WTC11 (cell line): ENCODE data around the gene SLC25A23. TPM values are rescaled to one million over a fixed set of nuclear protein-coding genes. Genes with fewer than 3 reads are reported as not detected.

Experiments
- ATAC-seq: fragments of 200-7000 bp; cut with Tn5 transposase; 2 replicates; pipeline ENCODE4 v1.10.0; 2021; ENCODE audit warnings: mild to moderate bottlenecking, moderate library complexity
- CTCF ChIA-PET: fragments of 300-600 bp; sonication (Branson Sonifier 250); formaldehyde crosslinking; loops from one replicate; lab custom pipeline; 2021; ENCODE audit warnings: antibody characterized with exemption; lab: Charles Lee
- POLR2A ChIA-PET: fragments of 350-600 bp; sonication (Branson Sonifier 250); formaldehyde crosslinking; loops from one replicate; lab custom pipeline; 2021; ENCODE audit warnings: antibody characterized with exemption; lab: Charles Lee
- DNase-seq: peaks from one replicate; pipeline ENCODE4 v3.0.0; 2021; ENCODE audit warnings: low spot score
- H3K27ac Mint-ChIP-seq: 2 replicates; pipeline ENCODE4 v1.8.0; 2021; ENCODE audit warnings: mixed read lengths
- H3K27me3 Mint-ChIP-seq: 2 replicates; pipeline ENCODE4 v1.8.0; 2021; ENCODE audit warnings: low read depth, mild to moderate bottlenecking, moderate library complexity, mixed read lengths
- H3K36me3 Mint-ChIP-seq: 2 replicates; pipeline ENCODE4 v1.8.0; 2021; ENCODE audit warnings: mixed read lengths
- H3K4me1 Mint-ChIP-seq: 2 replicates; pipeline ENCODE4 v1.8.0; 2022; ENCODE audit warnings: mixed read lengths
- H3K4me3 Mint-ChIP-seq: 2 replicates; pipeline ENCODE4 v1.8.0; 2021; ENCODE audit warnings: mild to moderate bottlenecking, moderate library complexity, mixed read lengths
- H3K9me3 Mint-ChIP-seq: 2 replicates; pipeline ENCODE4 v1.8.0; 2021; ENCODE audit warnings: mixed read lengths
- CBFB ChIP-seq: sonication (generic); formaldehyde crosslinking; IDR thresholded peaks from 2 replicates; pipeline ENCODE4 v1.8.1; 2022; ENCODE audit warnings: mild to moderate bottlenecking, low read depth, missing genetic modification reagents
- CREM ChIP-seq: sonication (generic); formaldehyde crosslinking; IDR thresholded peaks from 2 replicates; pipeline ENCODE4 v1.8.1; 2022; ENCODE audit warnings: mild to moderate bottlenecking, missing genetic modification reagents, moderate library complexity
- EMX1 ChIP-seq: fragments of 250-450 bp; sonication (Bioruptor Pico); IDR thresholded peaks from 2 replicates; pipeline ENCODE4 v1.8.0; 2021; ENCODE audit warnings: mild to moderate bottlenecking
- FOXJ3 ChIP-seq: sonication (generic); formaldehyde crosslinking; IDR thresholded peaks from 2 replicates; pipeline ENCODE4 v1.9.0; 2021; ENCODE audit warnings: missing genetic modification reagents, mild to moderate bottlenecking, borderline replicate concordance
- FOXP1 ChIP-seq: sonication (generic); formaldehyde crosslinking; IDR thresholded peaks from 2 replicates; pipeline ENCODE4 v1.8.0; 2022; ENCODE audit warnings: missing genetic modification reagents, mild to moderate bottlenecking, moderate library complexity, borderline replicate concordance
- MYBL2 ChIP-seq: sonication (generic); formaldehyde crosslinking; IDR thresholded peaks from 2 replicates; pipeline ENCODE4 v1.8.1; 2023; ENCODE audit warnings: mild to moderate bottlenecking, moderate library complexity, missing genetic modification reagents
- NR2C2 ChIP-seq: sonication (generic); formaldehyde crosslinking; IDR thresholded peaks from 2 replicates; pipeline ENCODE4 v1.8.0; 2022; ENCODE audit warnings: mild to moderate bottlenecking, missing genetic modification reagents
- RELA ChIP-seq: sonication (generic); formaldehyde crosslinking; IDR thresholded peaks from 2 replicates; pipeline ENCODE4 v1.8.1; 2022; ENCODE audit warnings: missing genetic modification reagents, mild to moderate bottlenecking, borderline replicate concordance
- SMAD4 ChIP-seq: sonication (generic); formaldehyde crosslinking; IDR thresholded peaks from 2 replicates; pipeline ENCODE4 v1.8.0; 2022; ENCODE audit warnings: mild to moderate bottlenecking, missing genetic modification reagents
- SP1 ChIP-seq: sonication (generic); formaldehyde crosslinking; conservative IDR thresholded peaks from 2 replicates; pipeline ENCODE4 v1.8.1; 2022; ENCODE audit warnings: missing genetic modification reagents
- TCF7 ChIP-seq: sonication (generic); formaldehyde crosslinking; IDR thresholded peaks from 2 replicates; pipeline ENCODE4 v1.8.0; 2022; ENCODE audit warnings: mild to moderate bottlenecking, low read depth, missing genetic modification reagents, moderate library complexity
- TEAD1 ChIP-seq: sonication (generic); formaldehyde crosslinking; IDR thresholded peaks from 2 replicates; pipeline ENCODE4 v1.8.0; 2022; ENCODE audit warnings: mild to moderate bottlenecking, missing genetic modification reagents
- ZBTB21 ChIP-seq: sonication (generic); formaldehyde crosslinking; IDR thresholded peaks from 2 replicates; pipeline ENCODE4 v1.8.1; 2023; ENCODE audit warnings: mild to moderate bottlenecking, missing genetic modification reagents, borderline replicate concordance
- ZNF263 ChIP-seq: sonication (generic); formaldehyde crosslinking; IDR thresholded peaks from 2 replicates; pipeline ENCODE4 v1.8.1; 2022; ENCODE audit warnings: low read depth, mild to moderate bottlenecking, moderate library complexity, missing genetic modification reagents
- total RNA-seq: library from RNA; stranded (reverse); gene quantifications from 3 replicates; pipeline ENCODE4 v1.2.3, GENCODE V29; 2021
- TF ChIP-seq, protein P1 (sequence below): sonication (generic); formaldehyde crosslinking; IDR thresholded peaks from 2 replicates; pipeline ENCODE4 v1.8.0; 2023; ENCODE audit warnings: mild to moderate bottlenecking, missing genetic modification reagents
- TF ChIP-seq, protein P2 (sequence below): sonication (generic); formaldehyde crosslinking; conservative IDR thresholded peaks from 2 replicates; pipeline ENCODE4 v1.8.1; 2023; ENCODE audit warnings: mild to moderate bottlenecking, low read depth, missing genetic modification reagents, moderate library complexity
- TF ChIP-seq, protein P3 (sequence below): sonication (generic); formaldehyde crosslinking; IDR thresholded peaks from 2 replicates; pipeline ENCODE4 v1.8.1; 2023; ENCODE audit warnings: mild to moderate bottlenecking, missing genetic modification reagents, borderline replicate concordance
- TF ChIP-seq, protein P4 (sequence below): sonication (generic); formaldehyde crosslinking; IDR thresholded peaks from 2 replicates; pipeline ENCODE4 v1.8.1; 2023; ENCODE audit warnings: mild to moderate bottlenecking, missing genetic modification reagents
- TF ChIP-seq, protein P5 (sequence below): sonication (generic); formaldehyde crosslinking; IDR thresholded peaks from 2 replicates; pipeline ENCODE4 v1.8.1; 2022; ENCODE audit warnings: mild to moderate bottlenecking, moderate library complexity, missing genetic modification reagents
- TF ChIP-seq, protein P6 (sequence below): fragments of 250-450 bp; sonication (Bioruptor Pico); IDR thresholded peaks from 2 replicates; pipeline ENCODE4 v2.1.2; 2022; ENCODE audit warnings: mild to moderate bottlenecking, moderate library complexity

Gene SLC25A23
- total RNA-seq, 1 experiment from 2014 or later = 63.6 TPM

DNA sequence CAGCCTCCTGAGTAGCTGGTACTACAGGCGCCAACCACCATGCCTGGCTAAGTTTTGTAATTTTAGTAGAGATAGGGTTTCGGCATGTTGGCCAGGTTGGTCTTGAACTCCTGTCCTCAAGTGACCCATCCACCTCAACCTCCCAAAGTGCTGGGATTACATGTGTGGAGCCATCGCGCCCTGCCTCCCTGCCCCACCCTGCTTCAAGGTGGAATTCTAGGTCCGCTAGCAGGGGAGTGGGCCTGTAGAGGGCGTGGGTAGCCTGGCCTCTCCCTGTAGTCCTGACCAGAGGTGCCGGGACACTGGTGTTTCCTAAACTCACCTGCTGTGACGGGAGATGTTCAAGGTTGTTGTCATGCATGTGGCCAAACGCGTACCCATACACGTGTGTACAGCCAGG is 26.4 kb downstream of the SLC25A23 start (continued):
- TF ChIP-seq, protein P1, sequence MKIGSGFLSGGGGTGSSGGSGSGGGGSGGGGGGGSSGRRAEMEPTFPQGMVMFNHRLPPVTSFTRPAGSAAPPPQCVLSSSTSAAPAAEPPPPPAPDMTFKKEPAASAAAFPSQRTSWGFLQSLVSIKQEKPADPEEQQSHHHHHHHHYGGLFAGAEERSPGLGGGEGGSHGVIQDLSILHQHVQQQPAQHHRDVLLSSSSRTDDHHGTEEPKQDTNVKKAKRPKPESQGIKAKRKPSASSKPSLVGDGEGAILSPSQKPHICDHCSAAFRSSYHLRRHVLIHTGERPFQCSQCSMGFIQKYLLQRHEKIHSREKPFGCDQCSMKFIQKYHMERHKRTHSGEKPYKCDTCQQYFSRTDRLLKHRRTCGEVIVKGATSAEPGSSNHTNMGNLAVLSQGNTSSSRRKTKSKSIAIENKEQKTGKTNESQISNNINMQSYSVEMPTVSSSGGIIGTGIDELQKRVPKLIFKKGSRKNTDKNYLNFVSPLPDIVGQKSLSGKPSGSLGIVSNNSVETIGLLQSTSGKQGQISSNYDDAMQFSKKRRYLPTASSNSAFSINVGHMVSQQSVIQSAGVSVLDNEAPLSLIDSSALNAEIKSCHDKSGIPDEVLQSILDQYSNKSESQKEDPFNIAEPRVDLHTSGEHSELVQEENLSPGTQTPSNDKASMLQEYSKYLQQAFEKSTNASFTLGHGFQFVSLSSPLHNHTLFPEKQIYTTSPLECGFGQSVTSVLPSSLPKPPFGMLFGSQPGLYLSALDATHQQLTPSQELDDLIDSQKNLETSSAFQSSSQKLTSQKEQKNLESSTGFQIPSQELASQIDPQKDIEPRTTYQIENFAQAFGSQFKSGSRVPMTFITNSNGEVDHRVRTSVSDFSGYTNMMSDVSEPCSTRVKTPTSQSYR (CRISPR knock-in tag) = no peak
- no peak for TF ChIP-seq ZNF263
- TF ChIP-seq MYBL2 = no peak
- TF ChIP-seq, protein P2, sequence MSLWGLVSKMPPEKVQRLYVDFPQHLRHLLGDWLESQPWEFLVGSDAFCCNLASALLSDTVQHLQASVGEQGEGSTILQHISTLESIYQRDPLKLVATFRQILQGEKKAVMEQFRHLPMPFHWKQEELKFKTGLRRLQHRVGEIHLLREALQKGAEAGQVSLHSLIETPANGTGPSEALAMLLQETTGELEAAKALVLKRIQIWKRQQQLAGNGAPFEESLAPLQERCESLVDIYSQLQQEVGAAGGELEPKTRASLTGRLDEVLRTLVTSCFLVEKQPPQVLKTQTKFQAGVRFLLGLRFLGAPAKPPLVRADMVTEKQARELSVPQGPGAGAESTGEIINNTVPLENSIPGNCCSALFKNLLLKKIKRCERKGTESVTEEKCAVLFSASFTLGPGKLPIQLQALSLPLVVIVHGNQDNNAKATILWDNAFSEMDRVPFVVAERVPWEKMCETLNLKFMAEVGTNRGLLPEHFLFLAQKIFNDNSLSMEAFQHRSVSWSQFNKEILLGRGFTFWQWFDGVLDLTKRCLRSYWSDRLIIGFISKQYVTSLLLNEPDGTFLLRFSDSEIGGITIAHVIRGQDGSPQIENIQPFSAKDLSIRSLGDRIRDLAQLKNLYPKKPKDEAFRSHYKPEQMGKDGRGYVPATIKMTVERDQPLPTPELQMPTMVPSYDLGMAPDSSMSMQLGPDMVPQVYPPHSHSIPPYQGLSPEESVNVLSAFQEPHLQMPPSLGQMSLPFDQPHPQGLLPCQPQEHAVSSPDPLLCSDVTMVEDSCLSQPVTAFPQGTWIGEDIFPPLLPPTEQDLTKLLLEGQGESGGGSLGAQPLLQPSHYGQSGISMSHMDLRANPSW (CRISPR knock-in tag) = no peak
- TF ChIP-seq EMX1 (CRISPR knock-in tag) = no peak
- no peak for TF ChIP-seq TEAD1 (CRISPR knock-in tag)
- TF ChIP-seq, protein P3, sequence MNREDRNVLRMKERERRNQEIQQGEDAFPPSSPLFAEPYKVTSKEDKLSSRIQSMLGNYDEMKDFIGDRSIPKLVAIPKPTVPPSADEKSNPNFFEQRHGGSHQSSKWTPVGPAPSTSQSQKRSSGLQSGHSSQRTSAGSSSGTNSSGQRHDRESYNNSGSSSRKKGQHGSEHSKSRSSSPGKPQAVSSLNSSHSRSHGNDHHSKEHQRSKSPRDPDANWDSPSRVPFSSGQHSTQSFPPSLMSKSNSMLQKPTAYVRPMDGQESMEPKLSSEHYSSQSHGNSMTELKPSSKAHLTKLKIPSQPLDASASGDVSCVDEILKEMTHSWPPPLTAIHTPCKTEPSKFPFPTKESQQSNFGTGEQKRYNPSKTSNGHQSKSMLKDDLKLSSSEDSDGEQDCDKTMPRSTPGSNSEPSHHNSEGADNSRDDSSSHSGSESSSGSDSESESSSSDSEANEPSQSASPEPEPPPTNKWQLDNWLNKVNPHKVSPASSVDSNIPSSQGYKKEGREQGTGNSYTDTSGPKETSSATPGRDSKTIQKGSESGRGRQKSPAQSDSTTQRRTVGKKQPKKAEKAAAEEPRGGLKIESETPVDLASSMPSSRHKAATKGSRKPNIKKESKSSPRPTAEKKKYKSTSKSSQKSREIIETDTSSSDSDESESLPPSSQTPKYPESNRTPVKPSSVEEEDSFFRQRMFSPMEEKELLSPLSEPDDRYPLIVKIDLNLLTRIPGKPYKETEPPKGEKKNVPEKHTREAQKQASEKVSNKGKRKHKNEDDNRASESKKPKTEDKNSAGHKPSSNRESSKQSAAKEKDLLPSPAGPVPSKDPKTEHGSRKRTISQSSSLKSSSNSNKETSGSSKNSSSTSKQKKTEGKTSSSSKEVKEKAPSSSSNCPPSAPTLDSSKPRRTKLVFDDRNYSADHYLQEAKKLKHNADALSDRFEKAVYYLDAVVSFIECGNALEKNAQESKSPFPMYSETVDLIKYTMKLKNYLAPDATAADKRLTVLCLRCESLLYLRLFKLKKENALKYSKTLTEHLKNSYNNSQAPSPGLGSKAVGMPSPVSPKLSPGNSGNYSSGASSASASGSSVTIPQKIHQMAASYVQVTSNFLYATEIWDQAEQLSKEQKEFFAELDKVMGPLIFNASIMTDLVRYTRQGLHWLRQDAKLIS = no peak
- no peak for TF ChIP-seq SMAD4 (CRISPR knock-in tag)
- no peak for TF ChIP-seq ZBTB21 (CRISPR knock-in tag)
- TF ChIP-seq, all 79 proteins: peak for 0

DNA sequence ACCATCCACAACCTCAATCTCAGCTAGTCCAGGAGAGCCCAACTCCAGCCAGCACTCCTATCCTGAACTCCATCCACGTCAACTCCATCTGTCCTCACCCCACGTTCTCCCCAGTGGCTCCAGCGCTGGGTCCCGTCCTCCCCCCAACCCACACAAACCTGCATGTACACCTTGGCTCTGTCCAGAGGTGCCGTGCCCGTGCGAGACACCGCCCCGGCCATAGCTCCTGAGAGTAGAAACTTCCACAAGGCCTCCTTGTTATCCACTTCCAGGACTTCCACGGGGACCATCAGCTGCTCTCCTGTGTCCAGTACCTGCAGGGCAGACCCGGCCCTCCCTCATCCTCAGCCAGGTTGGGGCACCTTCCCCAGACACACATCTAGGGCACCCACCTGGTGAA is 27.7 kb downstream of the SLC25A23 start:
- POLR2A ChIA-PET = no interaction called here
- TF ChIP-seq, protein P4, sequence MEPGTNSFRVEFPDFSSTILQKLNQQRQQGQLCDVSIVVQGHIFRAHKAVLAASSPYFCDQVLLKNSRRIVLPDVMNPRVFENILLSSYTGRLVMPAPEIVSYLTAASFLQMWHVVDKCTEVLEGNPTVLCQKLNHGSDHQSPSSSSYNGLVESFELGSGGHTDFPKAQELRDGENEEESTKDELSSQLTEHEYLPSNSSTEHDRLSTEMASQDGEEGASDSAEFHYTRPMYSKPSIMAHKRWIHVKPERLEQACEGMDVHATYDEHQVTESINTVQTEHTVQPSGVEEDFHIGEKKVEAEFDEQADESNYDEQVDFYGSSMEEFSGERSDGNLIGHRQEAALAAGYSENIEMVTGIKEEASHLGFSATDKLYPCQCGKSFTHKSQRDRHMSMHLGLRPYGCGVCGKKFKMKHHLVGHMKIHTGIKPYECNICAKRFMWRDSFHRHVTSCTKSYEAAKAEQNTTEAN (CRISPR knock-in tag) = no peak
- no peak for TF ChIP-seq FOXJ3 (CRISPR knock-in tag)
- TF ChIP-seq, protein P5, sequence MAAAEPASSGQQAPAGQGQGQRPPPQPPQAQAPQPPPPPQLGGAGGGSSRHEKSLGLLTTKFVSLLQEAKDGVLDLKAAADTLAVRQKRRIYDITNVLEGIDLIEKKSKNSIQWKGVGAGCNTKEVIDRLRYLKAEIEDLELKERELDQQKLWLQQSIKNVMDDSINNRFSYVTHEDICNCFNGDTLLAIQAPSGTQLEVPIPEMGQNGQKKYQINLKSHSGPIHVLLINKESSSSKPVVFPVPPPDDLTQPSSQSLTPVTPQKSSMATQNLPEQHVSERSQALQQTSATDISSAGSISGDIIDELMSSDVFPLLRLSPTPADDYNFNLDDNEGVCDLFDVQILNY (CRISPR knock-in tag) = no peak
- TF ChIP-seq, protein P6, sequence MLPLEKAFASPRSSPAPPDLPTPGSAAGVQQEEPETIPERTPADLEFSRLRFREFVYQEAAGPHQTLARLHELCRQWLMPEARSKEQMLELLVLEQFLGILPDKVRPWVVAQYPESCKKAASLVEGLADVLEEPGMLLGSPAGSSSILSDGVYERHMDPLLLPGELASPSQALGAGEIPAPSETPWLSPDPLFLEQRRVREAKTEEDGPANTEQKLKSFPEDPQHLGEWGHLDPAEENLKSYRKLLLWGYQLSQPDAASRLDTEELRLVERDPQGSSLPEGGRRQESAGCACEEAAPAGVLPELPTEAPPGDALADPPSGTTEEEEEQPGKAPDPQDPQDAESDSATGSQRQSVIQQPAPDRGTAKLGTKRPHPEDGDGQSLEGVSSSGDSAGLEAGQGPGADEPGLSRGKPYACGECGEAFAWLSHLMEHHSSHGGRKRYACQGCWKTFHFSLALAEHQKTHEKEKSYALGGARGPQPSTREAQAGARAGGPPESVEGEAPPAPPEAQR (CRISPR knock-in tag) = no peak
- no peak for TF ChIP-seq FOXP1 (CRISPR knock-in tag)
- TF ChIP-seq NR2C2 (CRISPR knock-in tag) = no peak
- no peak for TF ChIP-seq CBFB (CRISPR knock-in tag)
- TF ChIP-seq CREM (CRISPR knock-in tag) = no peak
- no peak for TF ChIP-seq TCF7 (CRISPR knock-in tag)
- TF ChIP-seq, protein P3 = no peak
- TF ChIP-seq SP1 (CRISPR knock-in tag) = no peak
- no peak for TF ChIP-seq RELA (CRISPR knock-in tag)

More for the DNA sequence above, 27.7 kb downstream of the SLC25A23 start:
- H3K4me3 Mint-ChIP-seq = no peak overlapping the region
- H3K9me3 Mint-ChIP-seq = no peaks in the 10 kb centered on the region
- no peak overlapping the region for H3K27ac Mint-ChIP-seq
- DNase-seq = no peak
- no peak for ATAC-seq
- peaks cover 44% of the 10 kb centered on the region for H3K27me3 Mint-ChIP-seq
- H3K36me3 Mint-ChIP-seq = no peaks in the 10 kb centered on the region
- H3K4me1 Mint-ChIP-seq = no peaks in the 10 kb centered on the region
- CTCF ChIA-PET = interaction anchor here (0.5 kb wide), 1 partner anchor 1907 kb away, joined by 3 read pairs; no protein-coding TSS in a partner anchor
